Measurements from ENCODE around the gene MAST4. TPM values are rescaled to one million over a fixed set of nuclear protein-coding genes. Genes with fewer than 3 reads are reported as not detected.
"Not testable (repeated sequence)": the region's sequence is repeated elsewhere in the genome, so short reads cannot be mapped to it uniquely, and the experiment has no call there.

MAST4 gene
- total RNA-seq, 1 donor from 2014 or later = 0.99 TPM

DNA sequence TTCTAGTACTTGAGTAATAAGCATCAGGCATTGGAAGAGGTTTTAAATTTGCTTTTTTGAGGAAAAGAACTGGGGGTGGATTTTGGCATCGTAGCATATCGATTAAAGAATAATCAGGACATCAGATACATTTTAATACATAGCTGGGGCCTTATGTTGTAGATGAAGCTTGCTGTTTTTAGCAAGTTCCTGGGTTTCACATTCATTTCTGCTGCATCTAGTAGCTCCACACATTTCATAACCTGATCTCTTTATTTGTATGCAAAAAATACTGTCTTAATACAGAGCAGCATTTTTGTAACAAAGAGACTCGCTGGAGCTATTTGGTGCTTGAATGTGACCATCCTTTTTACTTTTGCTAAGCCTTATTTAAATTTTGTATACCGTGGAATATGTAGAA is 571.9 kb downstream of the MAST4 start:
- Histone ChIP-seq H3K27me3 (no peaks in the 10 kb centered on the region), H3K9me3 (ENCODE audit: low read depth) (no peaks in the 10 kb centered on the region), H3K4me3 (no peak overlapping the region), H2AFZ (replicated peaks) (no peak overlapping the region), H3K4me1 (no peaks in the 10 kb centered on the region), H3K36me3 (no peaks in the 10 kb centered on the region), H3K27ac (no peak overlapping the region), H3K4me2 (no peak overlapping the region), H4K20me1 (ENCODE audit: low read depth) (no peaks in the 10 kb centered on the region), H3F3A (ENCODE audit: low read depth) (no peaks in the 10 kb centered on the region), H3K9ac (no peak overlapping the region), H3K79me2 (ENCODE audit: low read depth) (no peaks in the 10 kb centered on the region)
- Mint-ChIP-seq H3K27me3 (ENCODE audit: insufficient read depth, low read depth) (no peaks in the 10 kb centered on the region), H3K4me1 (peaks cover 3% of the 10 kb centered on the region), H3K9me3 (peaks cover 2% of the 10 kb centered on the region), H3K4me3 (no peak overlapping the region), H3K36me3 (no peaks in the 10 kb centered on the region), H3K27ac (no peak overlapping the region)
- no peak for DNase-seq (ENCODE audit: low spot score)
- TF ChIP-seq EZH2 (IDR thresholded peaks at IDR 0.05) = no peak
- TF ChIP-seq EZH2phosphoT487 (IDR thresholded peaks at IDR 0.05) = no peak
- TF ChIP-seq, protein P1, sequence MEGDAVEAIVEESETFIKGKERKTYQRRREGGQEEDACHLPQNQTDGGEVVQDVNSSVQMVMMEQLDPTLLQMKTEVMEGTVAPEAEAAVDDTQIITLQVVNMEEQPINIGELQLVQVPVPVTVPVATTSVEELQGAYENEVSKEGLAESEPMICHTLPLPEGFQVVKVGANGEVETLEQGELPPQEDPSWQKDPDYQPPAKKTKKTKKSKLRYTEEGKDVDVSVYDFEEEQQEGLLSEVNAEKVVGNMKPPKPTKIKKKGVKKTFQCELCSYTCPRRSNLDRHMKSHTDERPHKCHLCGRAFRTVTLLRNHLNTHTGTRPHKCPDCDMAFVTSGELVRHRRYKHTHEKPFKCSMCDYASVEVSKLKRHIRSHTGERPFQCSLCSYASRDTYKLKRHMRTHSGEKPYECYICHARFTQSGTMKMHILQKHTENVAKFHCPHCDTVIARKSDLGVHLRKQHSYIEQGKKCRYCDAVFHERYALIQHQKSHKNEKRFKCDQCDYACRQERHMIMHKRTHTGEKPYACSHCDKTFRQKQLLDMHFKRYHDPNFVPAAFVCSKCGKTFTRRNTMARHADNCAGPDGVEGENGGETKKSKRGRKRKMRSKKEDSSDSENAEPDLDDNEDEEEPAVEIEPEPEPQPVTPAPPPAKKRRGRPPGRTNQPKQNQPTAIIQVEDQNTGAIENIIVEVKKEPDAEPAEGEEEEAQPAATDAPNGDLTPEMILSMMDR (IDR thresholded peaks at IDR 0.05) = no peak

DNA sequence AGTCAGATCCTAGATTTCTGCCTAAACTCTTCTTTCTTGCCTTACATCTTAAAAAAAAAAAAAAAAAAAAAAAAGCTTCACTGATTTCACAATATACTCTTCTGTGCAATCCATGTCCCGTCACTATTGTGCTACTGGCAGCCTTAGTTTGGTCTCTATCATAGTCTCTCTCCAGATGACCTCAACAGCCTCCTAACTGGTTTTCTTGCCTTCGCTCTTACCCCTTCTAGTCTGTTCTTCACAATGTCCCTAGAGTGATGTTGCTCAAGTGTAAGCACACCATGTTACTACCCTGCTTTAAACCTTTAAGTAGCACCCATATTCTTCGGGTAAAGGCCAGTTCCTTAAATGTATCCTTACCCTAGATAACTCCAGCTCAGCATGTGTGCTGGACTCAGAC is 574.6 kb downstream of the MAST4 start:
- H3K4me1 Mint-ChIP-seq = peaks cover 3% of the 10 kb centered on the region
- no peaks in the 10 kb centered on the region for H3K36me3 ChIP-seq
- no peak overlapping the region for H2AFZ ChIP-seq (replicated peaks)
- no peaks in the 10 kb centered on the region for H3K79me2 ChIP-seq (ENCODE audit: low read depth)
- H3K27me3 ChIP-seq = no peaks in the 10 kb centered on the region
- H3K9me3 ChIP-seq (ENCODE audit: low read depth) = no peaks in the 10 kb centered on the region
- H3K36me3 Mint-ChIP-seq = no peaks in the 10 kb centered on the region
- H3F3A ChIP-seq (ENCODE audit: low read depth) = no peaks in the 10 kb centered on the region
- no peak overlapping the region for H3K4me3 Mint-ChIP-seq
- no peak for TF ChIP-seq EZH2 (IDR thresholded peaks at IDR 0.05)
- TF ChIP-seq, protein P1 (IDR thresholded peaks at IDR 0.05) = no peak
- TF ChIP-seq EZH2phosphoT487 (IDR thresholded peaks at IDR 0.05) = no peak
- no peaks in the 10 kb centered on the region for H3K27me3 Mint-ChIP-seq (ENCODE audit: insufficient read depth, low read depth)
- no peak overlapping the region for H3K27ac ChIP-seq
- DNase-seq (ENCODE audit: low spot score) = no peak
- no peak overlapping the region for H3K4me2 ChIP-seq
- H3K4me1 ChIP-seq = no peaks in the 10 kb centered on the region
- H3K27ac Mint-ChIP-seq = no peak overlapping the region
- H4K20me1 ChIP-seq (ENCODE audit: low read depth) = no peaks in the 10 kb centered on the region
- no peak overlapping the region for H3K4me3 ChIP-seq
- H3K9ac ChIP-seq = no peak overlapping the region
- peaks cover 2% of the 10 kb centered on the region for H3K9me3 Mint-ChIP-seq

DNA sequence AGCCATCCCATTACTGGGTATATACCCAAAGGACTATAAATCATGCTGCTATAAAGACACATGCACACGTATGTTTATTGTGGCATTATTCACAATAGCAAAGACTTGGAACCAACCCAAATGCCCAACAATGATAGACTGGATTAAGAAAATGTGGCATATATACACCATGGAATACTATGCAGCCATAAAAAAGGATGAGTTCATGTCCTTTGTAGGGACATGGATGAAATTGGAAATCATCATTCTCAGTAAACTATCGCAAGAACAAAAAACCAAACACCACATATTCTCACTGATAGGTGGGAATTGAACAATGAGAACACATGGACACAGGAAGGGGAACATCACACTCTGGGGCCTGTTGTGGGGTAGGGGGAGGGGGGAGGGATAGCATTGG is 577.2 kb downstream of the MAST4 start:
- H3K27me3 ChIP-seq; H4K20me1 ChIP-seq (ENCODE audit: low read depth); H3K9ac ChIP-seq; H3K79me2 ChIP-seq (ENCODE audit: low read depth); H3K9me3 Mint-ChIP-seq; H3K4me1 Mint-ChIP-seq; H3K27me3 Mint-ChIP-seq (ENCODE audit: insufficient read depth, low read depth); H3K9me3 ChIP-seq (ENCODE audit: low read depth); H3K27ac Mint-ChIP-seq; DNase-seq (ENCODE audit: low spot score); H2AFZ ChIP-seq (replicated peaks); H3K4me1 ChIP-seq; H3K4me2 ChIP-seq; H3K4me3 Mint-ChIP-seq; H3K36me3 Mint-ChIP-seq; H3K27ac ChIP-seq; H3F3A ChIP-seq (ENCODE audit: low read depth); H3K36me3 ChIP-seq; H3K4me3 ChIP-seq: not testable (repeated sequence)

DNA sequence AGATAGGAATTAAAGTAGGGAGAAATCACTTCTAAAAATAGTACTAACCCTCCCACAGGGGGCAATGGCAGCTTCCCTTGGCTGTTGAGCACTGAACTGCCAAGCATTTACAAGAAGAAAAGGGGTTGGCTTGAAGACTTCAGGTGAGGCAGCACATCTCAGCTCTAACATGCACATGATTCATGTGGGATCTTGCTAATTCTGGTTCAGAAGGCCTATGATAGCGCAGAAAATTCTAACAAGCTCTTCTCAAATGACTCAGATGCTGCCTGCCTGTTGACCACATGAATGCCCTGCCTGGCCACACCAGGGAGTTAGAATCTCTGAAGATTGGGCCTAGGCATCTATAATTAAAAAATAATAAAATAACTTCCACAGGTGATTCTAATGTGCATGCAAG is 577.8 kb downstream of the MAST4 start:
- DNase-seq (ENCODE audit: low spot score) = no peak
- no peak overlapping the region for H3K27ac ChIP-seq
- H3K9me3 ChIP-seq (ENCODE audit: low read depth) = no peaks in the 10 kb centered on the region
- H3K27me3 ChIP-seq = no peaks in the 10 kb centered on the region
- TF ChIP-seq EZH2 (IDR thresholded peaks at IDR 0.05) (no peak), EZH2phosphoT487 (IDR thresholded peaks at IDR 0.05) (no peak)
- TF ChIP-seq, protein P1 (IDR thresholded peaks at IDR 0.05) = no peak
- no peak overlapping the region for H3K9ac ChIP-seq
- H4K20me1 ChIP-seq (ENCODE audit: low read depth) = no peaks in the 10 kb centered on the region
- no peak overlapping the region for H3K4me2 ChIP-seq
- H3K4me1 ChIP-seq = no peaks in the 10 kb centered on the region
- H3K36me3 Mint-ChIP-seq = no peaks in the 10 kb centered on the region
- no peak overlapping the region for H3K4me3 Mint-ChIP-seq
- no peak overlapping the region for H3K4me3 ChIP-seq
- no peak overlapping the region for H3K27ac Mint-ChIP-seq
- H3K36me3 ChIP-seq = no peaks in the 10 kb centered on the region
- H3K79me2 ChIP-seq (ENCODE audit: low read depth) = no peaks in the 10 kb centered on the region
- H3F3A ChIP-seq (ENCODE audit: low read depth) = no peaks in the 10 kb centered on the region
- no peak overlapping the region for H2AFZ ChIP-seq (replicated peaks)
- H3K4me1 Mint-ChIP-seq = no peaks in the 10 kb centered on the region
- peaks cover 4% of the 10 kb centered on the region for H3K9me3 Mint-ChIP-seq
- no peaks in the 10 kb centered on the region for H3K27me3 Mint-ChIP-seq (ENCODE audit: insufficient read depth, low read depth)

Data from neural progenitor cell (in vitro differentiated cells).